NK-92 treated with Interleukin-12 subunit alpha and Interleukin-12 subunit beta, amount 100 ng/mL, for 24 hours (cell line): ENCODE data around the gene NPR1.

Source experiments
- DNase-seq: peaks from one replicate; lab custom pipeline; 2025; lab: John Stamatoyannopoulos, UW

The NPR1 gene

GRCh38 chr1:153727463-153728304, 49.2 kb downstream of the NPR1 start, which contains the start of gene INTS3:
Gene INTS3, plus strand, starts transcription at chr1:153728050. Its CDS starts 585 bp downstream, at chr1:153728635.
- DNase-seq: peak; percentile 99

- no peak for DNase-seq
These were observed 50.0 kb downstream of the NPR1 start for GRCh38 chr1:153728305-153729066.

- no peak for DNase-seq
These were observed 52.0 kb downstream of the NPR1 start for GRCh38 chr1:153730468-153730988.

- no peak for DNase-seq
These were observed 55.5 kb downstream of the NPR1 start for GRCh38 chr1:153733970-153734369.

DNA sequence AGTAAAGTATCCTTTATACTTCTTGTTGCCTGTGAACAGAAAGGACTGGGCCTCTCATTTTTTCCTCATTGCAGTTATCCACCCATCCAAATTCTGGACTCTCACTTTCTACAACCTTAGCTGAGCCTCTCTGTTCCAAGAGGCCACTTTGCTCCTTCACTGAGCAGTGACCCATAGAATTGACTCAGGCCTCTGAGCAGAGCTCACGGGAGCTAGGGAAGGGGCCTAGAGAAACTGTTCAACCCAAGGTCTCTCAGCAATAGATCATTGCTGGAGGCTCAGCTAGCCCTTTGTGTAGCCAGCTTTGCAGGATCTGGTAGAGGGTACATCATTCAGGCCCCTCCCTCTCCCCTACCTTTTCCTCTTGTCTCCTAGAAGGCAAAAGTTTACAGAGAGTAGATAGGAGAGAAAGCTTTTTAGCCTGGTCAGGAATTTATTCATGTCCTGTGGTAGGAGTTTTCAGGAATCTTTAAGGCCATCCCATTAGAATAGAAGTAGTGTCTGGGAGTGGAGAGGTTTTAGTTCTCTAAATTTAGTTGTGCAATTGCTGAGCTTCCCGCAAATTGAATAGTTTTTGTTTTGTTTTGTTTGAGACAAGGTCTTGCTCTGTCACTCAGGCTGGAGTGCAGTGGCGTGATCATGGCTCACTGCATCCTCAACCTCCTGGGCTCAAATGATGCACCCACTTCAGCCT, 56.1 kb downstream of the NPR1 start:
- no peak for DNase-seq

GRCh38 chr1:153735090-153735420, 56.6 kb downstream of the NPR1 start:
- no peak for DNase-seq

DNA sequence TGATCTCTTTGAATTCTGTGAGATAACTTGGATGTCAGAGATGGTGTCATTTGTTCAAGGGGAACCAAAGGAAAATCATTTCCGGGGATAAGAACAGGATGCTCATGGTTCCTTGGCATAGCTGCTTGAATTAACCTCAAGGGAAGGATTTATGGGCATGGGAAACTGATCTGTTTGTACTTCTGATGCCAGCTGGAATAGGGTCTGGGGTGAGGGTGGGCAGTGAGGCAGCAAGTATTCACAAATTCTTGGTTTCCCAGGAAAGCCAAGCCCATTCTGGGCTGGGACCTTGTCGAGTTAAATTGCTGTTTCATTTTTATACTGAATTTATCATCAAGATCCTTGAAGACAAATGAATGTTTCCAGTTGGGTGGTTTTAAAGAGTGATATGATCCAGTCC, 63.5 kb downstream of the NPR1 start:
- no peak for DNase-seq

- no peak for DNase-seq
These were observed 64.1 kb downstream of the NPR1 start for GRCh38 chr1:153742411-153743142.
